HL-60 (cell line): ENCODE data around the gene SLC24A2.

ENCODE experiments used
- CTCF ChIP-seq: IDR thresholded peaks from one replicate; pipeline ENCODE4 v1.5.1; 2011; ENCODE audit warnings: low read length, control low read depth, inconsistent platforms; ENCODE audit not compliant: insufficient read depth
- POLR2AphosphoS5 ChIP-seq: IDR thresholded peaks from 2 replicates; pipeline ENCODE4 v1.6.1; 2012; ENCODE audit warnings: low read depth
- SPI1 ChIP-seq: IDR thresholded peaks from 2 replicates; pipeline ENCODE4 v1.6.1; 2012; ENCODE audit warnings: low read depth, mild to moderate bottlenecking, borderline replicate concordance

- no peak for TF ChIP-seq CTCF
- no peak for TF ChIP-seq SPI1
- no peak for TF ChIP-seq POLR2AphosphoS5
Measured at GRCh38 chr9:19746223-19746622, 42.6 kb downstream of the SLC24A2 start.
